A673 (cell line): ENCODE data around the gene EFNA2. TPM values are rescaled to one million over a fixed set of nuclear protein-coding genes. Genes with fewer than 3 reads are reported as not detected.

Experiments used
- BruUV-seq: library from RNA; stranded (reverse); fragments of 400-500 nt; replicated peaks from 2 replicates; lab custom pipeline; 2021; lab: Mats Ljungman, UMichigan
- CTCF ChIA-PET: fragments of 300-600 bp; sonication (Branson Sonifier 250); formaldehyde crosslinking; loops from one replicate; lab custom pipeline; 2022; ENCODE audit warnings: antibody characterized with exemption; lab: Charles Lee
- POLR2A ChIA-PET: fragments of 300-600 bp; sonication (Branson Sonifier 250); formaldehyde crosslinking; loops from one replicate; lab custom pipeline; 2022; ENCODE audit warnings: antibody characterized with exemption; ENCODE audit not compliant: low non-redundant PET; lab: Charles Lee
- DNase-seq: peaks from one replicate; pipeline ENCODE4 v3.0.0-alpha.2; 2015; ENCODE audit warnings: low spot score
- H3K27ac ChIP-seq: fragments of 200-600 bp; sonication (generic); 2 replicates; pipeline ENCODE4 v1.5.1; 2016; ENCODE audit warnings: mixed run types, low read depth, mild to moderate bottlenecking, mixed read lengths, antibody characterized with exemption, low read length; ENCODE audit not compliant: poor library complexity, severe bottlenecking
- H3K27me3 ChIP-seq: fragments of 200-600 bp; sonication (generic); replicated peaks from 2 replicates; pipeline ENCODE4 v1.6.1; 2017; ENCODE audit warnings: mixed run types, low read depth, mild to moderate bottlenecking, mixed read lengths, antibody characterized with exemption, low read length; ENCODE audit not compliant: insufficient read depth, poor library complexity
- H3K36me3 ChIP-seq: fragments of 200-600 bp; sonication (generic); 2 replicates; pipeline ENCODE4 v1.6.1; 2016; ENCODE audit warnings: mixed run types, mild to moderate bottlenecking, mixed read lengths, antibody characterized with exemption, low read length; ENCODE audit not compliant: insufficient read depth, poor library complexity, severe bottlenecking
- H3K4me1 ChIP-seq: fragments of 200-600 bp; sonication (generic); 2 replicates; pipeline ENCODE4 v1.6.1; 2017; ENCODE audit warnings: mixed run types, mild to moderate bottlenecking, mixed read lengths, antibody characterized with exemption, low read length; ENCODE audit not compliant: insufficient read depth, poor library complexity, severe bottlenecking
- H3K4me3 ChIP-seq: fragments of 200-600 bp; sonication (generic); 2 replicates; pipeline ENCODE4 v1.5.1; 2016; ENCODE audit warnings: low read depth, mixed run types, mild to moderate bottlenecking, mixed read lengths, low read length; ENCODE audit not compliant: poor library complexity, severe bottlenecking
- H3K9me3 ChIP-seq: fragments of 200-600 bp; sonication (generic); 2 replicates; pipeline ENCODE4 v1.6.1; 2016; ENCODE audit warnings: mixed run types, low read depth, mild to moderate bottlenecking, mixed read lengths, antibody characterized with exemption, low read length; ENCODE audit not compliant: poor library complexity, severe bottlenecking
- CTCF ChIP-seq: fragments of 300-800, 200-600 bp; sonication (generic); conservative IDR thresholded peaks from 2 replicates; pipeline ENCODE4 v1.5.1; 2017; ENCODE audit warnings: low read depth, mild to moderate bottlenecking, antibody characterized with exemption, low read length, moderate library complexity, mixed read lengths
- EZH2 ChIP-seq: fragments of 200-600 bp; sonication (generic); IDR thresholded peaks from 2 replicates; pipeline ENCODE4 v1.6.1; 2017; ENCODE audit warnings: borderline replicate concordance, low read depth, mild to moderate bottlenecking, mixed read lengths, antibody characterized with exemption, low read length; ENCODE audit not compliant: poor library complexity, severe bottlenecking
- intact Hi-C: fragments of 100-400 bp; cut with micrococcal nuclease; formaldehyde crosslinking; loops from one replicate; pipeline ENCODE4 v1.10.0; 2022; ENCODE audit not compliant: unreplicated experiment
- total RNA-seq: library from RNA; stranded (reverse); gene quantifications from 2 replicates; pipeline ENCODE4 v1.2.3, GENCODE V29; 2021

EFNA2 gene
- total RNA-seq, 1 experiment from 2014 or later: 0.64 TPM

GRCh38 chr19:1349211-1349610 is 63.5 kb downstream of the EFNA2 start:
- CTCF ChIA-PET: no interaction called here

GRCh38 chr19:1350867-1351266 is 65.2 kb downstream of the EFNA2 start:
- ChIA-PET CTCF (interaction anchor here (0.7 kb wide), 1 partner anchor 71 kb away, joined by 4 read pairs; no protein-coding TSS in a partner anchor), POLR2A (no interaction called here)
- intact Hi-C loops: no loop called here

More at GRCh38 chr19:1349211-1349610, 63.5 kb downstream of the EFNA2 start:
- no peak for DNase-seq
- no peak for TF ChIP-seq EZH2
- no peak for TF ChIP-seq CTCF
- intact Hi-C loops: no loop called here
- no peaks in the 10 kb centered on the region for H3K27me3 ChIP-seq
- no peaks in the 10 kb centered on the region for H3K36me3 ChIP-seq
- no peaks in the 10 kb centered on the region for H3K9me3 ChIP-seq
- peaks cover 4% of the 10 kb centered on the region for H3K4me1 ChIP-seq
- no TSS peak for BruUV-seq
- POLR2A ChIA-PET: interaction anchor here (0.6 kb wide), 1 partner anchor 42 kb away, joined by 5 read pairs; no protein-coding TSS in a partner anchor
- H3K27ac ChIP-seq: no peak overlapping the region
- no peak overlapping the region for H3K4me3 ChIP-seq

More at GRCh38 chr19:1350867-1351266, 65.2 kb downstream of the EFNA2 start:
- Histone ChIP-seq H3K4me3 (no peak overlapping the region), H3K36me3 (no peaks in the 10 kb centered on the region), H3K27me3 (no peaks in the 10 kb centered on the region), H3K9me3 (no peaks in the 10 kb centered on the region), H3K4me1 (peaks cover 7% of the 10 kb centered on the region), H3K27ac (no peak overlapping the region)
- no peak for DNase-seq
- TF ChIP-seq EZH2 (no peak), CTCF (no peak)
- no TSS peak for BruUV-seq

Other genes with a start within 250 kb of the EFNA2 start
- 12.0 and 21.2 TPM in 2 replicates for gene ABCA7, start 245.8 kb upstream of the EFNA2 start, total RNA-seq
- 3.2 and 3.4 TPM in 2 replicates for gene ARHGAP45, start 218.7 kb upstream of the EFNA2 start, total RNA-seq
- gene POLR2E, start 190.5 kb upstream of the EFNA2 start, total RNA-seq: 342 and 343 TPM in 2 replicates
- gene GPX4, start 181.9 kb upstream of the EFNA2 start, total RNA-seq: 368 and 435 TPM in 2 replicates
- 46.9 and 51.8 TPM in 2 replicates for gene SBNO2, start 111.6 kb upstream of the EFNA2 start, total RNA-seq
- gene STK11, start 80.1 kb upstream of the EFNA2 start, total RNA-seq: 64.9 and 73.2 TPM in 2 replicates
- 13.3 and 15.0 TPM in 2 replicates for gene CBARP, start 47.9 kb upstream of the EFNA2 start, total RNA-seq
- 237 and 250 TPM in 2 replicates for gene ATP5F1D, start 44.1 kb upstream of the EFNA2 start, total RNA-seq
- gene MIDN, start 37.3 kb upstream of the EFNA2 start, total RNA-seq: 156 and 169 TPM in 2 replicates
- gene CIRBP, start 16.5 kb upstream of the EFNA2 start, total RNA-seq: 287 and 386 TPM in 2 replicates
- gene FAM174C, start 10.3 kb upstream of the EFNA2 start, total RNA-seq: 69.4 and 88.6 TPM in 2 replicates
- gene NDUFS7, start 98.0 kb downstream of the EFNA2 start, total RNA-seq: 101 and 111 TPM in 2 replicates
- 18.8 and 28.5 TPM in 2 replicates for gene GAMT, start 115.7 kb downstream of the EFNA2 start, total RNA-seq
- 222 and 229 TPM in 2 replicates for gene DAZAP1, start 121.7 kb downstream of the EFNA2 start, total RNA-seq
- gene RPS15, start 152.5 kb downstream of the EFNA2 start, total RNA-seq: 1,685 and 1,696 TPM in 2 replicates
- gene APC2, start 164.2 kb downstream of the EFNA2 start, total RNA-seq: 1.3 and 1.9 TPM in 2 replicates
- gene C19orf25, start 193.3 kb downstream of the EFNA2 start, total RNA-seq: 35.0 and 37.1 TPM in 2 replicates
- gene PCSK4, start 204.5 kb downstream of the EFNA2 start, total RNA-seq: 7.2 and 11.1 TPM in 2 replicates
- 4.7 and 6.8 TPM in 2 replicates for gene REEP6, start 205.3 kb downstream of the EFNA2 start, total RNA-seq
- 0.59 and 0.86 TPM in 2 replicates for gene ADAMTSL5, start 227.1 kb downstream of the EFNA2 start, total RNA-seq
- gene PLK5, start 238.2 kb downstream of the EFNA2 start, total RNA-seq: not detected in 2 replicates